GM23338 (cell line): ENCODE measurements around the gene ZNF264. TPM values are rescaled to one million over a fixed set of nuclear protein-coding genes. Genes with fewer than 3 reads are reported as not detected.
A peak's percentile ranks its signal among the peaks of the same experiment; 100 is the strongest.

ENCODE experiments used
- ATAC-seq: fragments of 200-7000 bp; cut with Tn5 transposase; 3 replicates; pipeline ENCODE4 v1.9.1; 2020
- DNase-seq: peaks from one replicate; pipeline ENCODE4 v3.0.0-alpha.2; 2015; ENCODE audit warnings: low spot score
- H2AFZ ChIP-seq: fragments of 200-600 bp; sonication (generic); 2 replicates; pipeline ENCODE4 v1.8.0; 2016; ENCODE audit warnings: antibody characterized with exemption, mild to moderate bottlenecking, moderate library complexity
- H3F3A ChIP-seq: fragments of 200-600 bp; sonication (generic); replicated peaks from 2 replicates; pipeline ENCODE4 v1.8.0; 2017; ENCODE audit warnings: antibody characterized with exemption, mixed run types, low read depth
- H3K27ac ChIP-seq: fragments of 200-600 bp; sonication (generic); 2 replicates; pipeline ENCODE4 v1.6.1; 2016; ENCODE audit warnings: low read depth
- H3K27me3 ChIP-seq: fragments of 200-600 bp; sonication (generic); 2 replicates; pipeline ENCODE4 v1.8.0; 2016; ENCODE audit warnings: mild to moderate bottlenecking, mixed run types, moderate library complexity; ENCODE audit not compliant: insufficient read depth
- H3K36me3 ChIP-seq: fragments of 200-600 bp; sonication (generic); 2 replicates; pipeline ENCODE4 v1.8.0; 2016; ENCODE audit warnings: mild to moderate bottlenecking; ENCODE audit not compliant: insufficient read depth
- H3K4me1 ChIP-seq: fragments of 200-600 bp; sonication (generic); 2 replicates; pipeline ENCODE4 v1.8.0; 2016; ENCODE audit warnings: mild to moderate bottlenecking, moderate library complexity; ENCODE audit not compliant: insufficient read depth
- H3K4me2 ChIP-seq: fragments of 200-600 bp; sonication (generic); 2 replicates; pipeline ENCODE4 v1.7.1; 2017; ENCODE audit warnings: mixed run types
- H3K4me3 ChIP-seq: fragments of 200-600 bp; sonication (generic); 2 replicates; pipeline ENCODE4 v1.6.1; 2016; ENCODE audit warnings: mixed run types
- H3K79me2 ChIP-seq: fragments of 200-600 bp; sonication (generic); replicated peaks from 2 replicates; pipeline ENCODE4 v1.8.0; 2017; ENCODE audit warnings: mild to moderate bottlenecking; ENCODE audit not compliant: insufficient read depth
- H3K9me2 ChIP-seq: fragments of 200-600 bp; sonication (generic); 2 replicates; pipeline ENCODE4 v1.8.0; 2017; ENCODE audit not compliant: insufficient read depth
- H4K20me1 ChIP-seq: fragments of 200-600 bp; sonication (generic); replicated peaks from 2 replicates; pipeline ENCODE4 v1.8.0; 2017; ENCODE audit warnings: mild to moderate bottlenecking; ENCODE audit not compliant: insufficient read depth
- H3K27ac Mint-ChIP-seq: 2 replicates; pipeline ENCODE4 v1.8.0; 2020; ENCODE audit warnings: inconsistent platforms, mild to moderate bottlenecking, moderate library complexity, mixed read lengths
- H3K27me3 Mint-ChIP-seq: 3 replicates; pipeline ENCODE4 v1.8.0; 2022; ENCODE audit warnings: low read depth, mild to moderate bottlenecking, moderate library complexity, mixed read lengths, inconsistent platforms; ENCODE audit not compliant: insufficient read depth, poor library complexity
- H3K36me3 Mint-ChIP-seq: 3 replicates; pipeline ENCODE4 v1.8.0; 2021; ENCODE audit warnings: low read depth, mild to moderate bottlenecking, inconsistent platforms, moderate library complexity, mixed read lengths
- H3K4me1 Mint-ChIP-seq: 3 replicates; pipeline ENCODE4 v1.8.0; 2020; ENCODE audit warnings: mild to moderate bottlenecking, inconsistent platforms, mixed read lengths
- H3K4me3 Mint-ChIP-seq: 3 replicates; pipeline ENCODE4 v1.8.0; 2021; ENCODE audit warnings: moderate library complexity, mild to moderate bottlenecking, inconsistent platforms, mixed read lengths
- H3K9me3 Mint-ChIP-seq: 3 replicates; pipeline ENCODE4 v1.8.0; 2020; ENCODE audit warnings: moderate library complexity, mild to moderate bottlenecking, inconsistent platforms, mixed read lengths
- CREB1 ChIP-seq: fragments of 250-450 bp; sonication (Bioruptor Pico); IDR thresholded peaks from 2 replicates; pipeline ENCODE4 v1.5.0; 2020; ENCODE audit warnings: low read depth, mild to moderate bottlenecking, moderate library complexity
- CTCF ChIP-seq, 2 experiments: fragments of 200-600 bp in 1 of 2; sonication (generic) in 1 of 2; conservative IDR thresholded peaks; 2 replicates each; pipeline versions ENCODE4 v1.5.1 to v1.6.1; 2016 to 2017; ENCODE audit warnings: antibody characterized with exemption in 2 of 2, low read depth in 2 of 2, mild to moderate bottlenecking in 2 of 2, moderate library complexity in 1 of 2
- ETS1 ChIP-seq: IDR thresholded peaks from 2 replicates; pipeline ENCODE4 v1.6.1; 2016; ENCODE audit warnings: antibody characterized with exemption
- EZH2 ChIP-seq: fragments of 200-600 bp; sonication (generic); IDR thresholded peaks from one replicate; pipeline ENCODE4 v1.8.0; 2017; ENCODE audit warnings: antibody characterized with exemption, mild to moderate bottlenecking, low read depth; ENCODE audit not compliant: unreplicated experiment
- EZH2phosphoT487 ChIP-seq: fragments of 200-600 bp; sonication (generic); IDR thresholded peaks from one replicate; pipeline ENCODE4 v1.8.1; 2018; ENCODE audit warnings: antibody characterized with exemption; ENCODE audit not compliant: unreplicated experiment
- JUNB ChIP-seq: IDR thresholded peaks from one replicate; pipeline ENCODE4 v1.6.1; 2016; ENCODE audit warnings: antibody characterized with exemption; ENCODE audit not compliant: unreplicated experiment
- STAT1 ChIP-seq: IDR thresholded peaks from one replicate; pipeline ENCODE4 v1.6.1; 2016; ENCODE audit warnings: antibody characterized with exemption; ENCODE audit not compliant: unreplicated experiment
- ZNF114 ChIP-seq: fragments of 250-450 bp; sonication (Bioruptor Pico); IDR thresholded peaks from 2 replicates; pipeline ENCODE4 v1.5.0; 2020; ENCODE audit warnings: mild to moderate bottlenecking, moderate library complexity
- ZNF331 ChIP-seq: fragments of 250-450 bp; sonication (Bioruptor Pico); IDR thresholded peaks from 2 replicates; pipeline ENCODE4 v1.5.0; 2020; ENCODE audit warnings: low read depth, mild to moderate bottlenecking, moderate library complexity
- polyA plus RNA-seq: library from polyadenylated mRNA; unstranded; fragments of >200 nt; fragmentation: Nextera tagmentation; extraction: Ambion mirVana; gene quantifications from 2 replicates; pipeline ENCODE4 v1.2.1, GENCODE V29; 2016
- total RNA-seq: library from RNA; depleted of rRNA; stranded (reverse); fragments of >200 nt; shearing (Covaris generic); gene quantifications from 2 replicates; pipeline ENCODE4 v1.2.3, GENCODE V29; 2014
- TF ChIP-seq, protein P1 (sequence below): IDR thresholded peaks from one replicate; pipeline ENCODE4 v1.6.1; 2018; ENCODE audit warnings: antibody characterized with exemption; ENCODE audit not compliant: unreplicated experiment
- TF ChIP-seq, protein P2 (sequence below): fragments of 250-450 bp; sonication (Bioruptor Pico); IDR thresholded peaks from 2 replicates; pipeline ENCODE4 v1.5.0; 2020; ENCODE audit warnings: mild to moderate bottlenecking, moderate library complexity

ZNF264 gene
- total and polyA plus RNA-seq, 2 experiments from 2014 or later = 4.0 to 25.9 TPM

GRCh38 chr19:57239982-57240310 is 48.6 kb downstream of the ZNF264 start:
- H3K4me1 Mint-ChIP-seq = peaks cover 8% of the 10 kb centered on the region; the same call in 2 of the 3 replicates
- TF ChIP-seq ZNF331 (CRISPR knock-in tag) (no peak), ETS1 (no peak), ZNF114 (CRISPR knock-in tag) (no peak), CREB1 (CRISPR knock-in tag) (no peak), STAT1 (no peak), JUNB (no peak), EZH2phosphoT487 (no peak), EZH2 (no peak), CTCF (conservative IDR thresholded peaks at IDR 0.05; ENCODE audit: low read depth in 2 of 2) (no peak)
- TF ChIP-seq, protein P1, sequence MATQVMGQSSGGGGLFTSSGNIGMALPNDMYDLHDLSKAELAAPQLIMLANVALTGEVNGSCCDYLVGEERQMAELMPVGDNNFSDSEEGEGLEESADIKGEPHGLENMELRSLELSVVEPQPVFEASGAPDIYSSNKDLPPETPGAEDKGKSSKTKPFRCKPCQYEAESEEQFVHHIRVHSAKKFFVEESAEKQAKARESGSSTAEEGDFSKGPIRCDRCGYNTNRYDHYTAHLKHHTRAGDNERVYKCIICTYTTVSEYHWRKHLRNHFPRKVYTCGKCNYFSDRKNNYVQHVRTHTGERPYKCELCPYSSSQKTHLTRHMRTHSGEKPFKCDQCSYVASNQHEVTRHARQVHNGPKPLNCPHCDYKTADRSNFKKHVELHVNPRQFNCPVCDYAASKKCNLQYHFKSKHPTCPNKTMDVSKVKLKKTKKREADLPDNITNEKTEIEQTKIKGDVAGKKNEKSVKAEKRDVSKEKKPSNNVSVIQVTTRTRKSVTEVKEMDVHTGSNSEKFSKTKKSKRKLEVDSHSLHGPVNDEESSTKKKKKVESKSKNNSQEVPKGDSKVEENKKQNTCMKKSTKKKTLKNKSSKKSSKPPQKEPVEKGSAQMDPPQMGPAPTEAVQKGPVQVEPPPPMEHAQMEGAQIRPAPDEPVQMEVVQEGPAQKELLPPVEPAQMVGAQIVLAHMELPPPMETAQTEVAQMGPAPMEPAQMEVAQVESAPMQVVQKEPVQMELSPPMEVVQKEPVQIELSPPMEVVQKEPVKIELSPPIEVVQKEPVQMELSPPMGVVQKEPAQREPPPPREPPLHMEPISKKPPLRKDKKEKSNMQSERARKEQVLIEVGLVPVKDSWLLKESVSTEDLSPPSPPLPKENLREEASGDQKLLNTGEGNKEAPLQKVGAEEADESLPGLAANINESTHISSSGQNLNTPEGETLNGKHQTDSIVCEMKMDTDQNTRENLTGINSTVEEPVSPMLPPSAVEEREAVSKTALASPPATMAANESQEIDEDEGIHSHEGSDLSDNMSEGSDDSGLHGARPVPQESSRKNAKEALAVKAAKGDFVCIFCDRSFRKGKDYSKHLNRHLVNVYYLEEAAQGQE = no peak
- TF ChIP-seq, protein P2, sequence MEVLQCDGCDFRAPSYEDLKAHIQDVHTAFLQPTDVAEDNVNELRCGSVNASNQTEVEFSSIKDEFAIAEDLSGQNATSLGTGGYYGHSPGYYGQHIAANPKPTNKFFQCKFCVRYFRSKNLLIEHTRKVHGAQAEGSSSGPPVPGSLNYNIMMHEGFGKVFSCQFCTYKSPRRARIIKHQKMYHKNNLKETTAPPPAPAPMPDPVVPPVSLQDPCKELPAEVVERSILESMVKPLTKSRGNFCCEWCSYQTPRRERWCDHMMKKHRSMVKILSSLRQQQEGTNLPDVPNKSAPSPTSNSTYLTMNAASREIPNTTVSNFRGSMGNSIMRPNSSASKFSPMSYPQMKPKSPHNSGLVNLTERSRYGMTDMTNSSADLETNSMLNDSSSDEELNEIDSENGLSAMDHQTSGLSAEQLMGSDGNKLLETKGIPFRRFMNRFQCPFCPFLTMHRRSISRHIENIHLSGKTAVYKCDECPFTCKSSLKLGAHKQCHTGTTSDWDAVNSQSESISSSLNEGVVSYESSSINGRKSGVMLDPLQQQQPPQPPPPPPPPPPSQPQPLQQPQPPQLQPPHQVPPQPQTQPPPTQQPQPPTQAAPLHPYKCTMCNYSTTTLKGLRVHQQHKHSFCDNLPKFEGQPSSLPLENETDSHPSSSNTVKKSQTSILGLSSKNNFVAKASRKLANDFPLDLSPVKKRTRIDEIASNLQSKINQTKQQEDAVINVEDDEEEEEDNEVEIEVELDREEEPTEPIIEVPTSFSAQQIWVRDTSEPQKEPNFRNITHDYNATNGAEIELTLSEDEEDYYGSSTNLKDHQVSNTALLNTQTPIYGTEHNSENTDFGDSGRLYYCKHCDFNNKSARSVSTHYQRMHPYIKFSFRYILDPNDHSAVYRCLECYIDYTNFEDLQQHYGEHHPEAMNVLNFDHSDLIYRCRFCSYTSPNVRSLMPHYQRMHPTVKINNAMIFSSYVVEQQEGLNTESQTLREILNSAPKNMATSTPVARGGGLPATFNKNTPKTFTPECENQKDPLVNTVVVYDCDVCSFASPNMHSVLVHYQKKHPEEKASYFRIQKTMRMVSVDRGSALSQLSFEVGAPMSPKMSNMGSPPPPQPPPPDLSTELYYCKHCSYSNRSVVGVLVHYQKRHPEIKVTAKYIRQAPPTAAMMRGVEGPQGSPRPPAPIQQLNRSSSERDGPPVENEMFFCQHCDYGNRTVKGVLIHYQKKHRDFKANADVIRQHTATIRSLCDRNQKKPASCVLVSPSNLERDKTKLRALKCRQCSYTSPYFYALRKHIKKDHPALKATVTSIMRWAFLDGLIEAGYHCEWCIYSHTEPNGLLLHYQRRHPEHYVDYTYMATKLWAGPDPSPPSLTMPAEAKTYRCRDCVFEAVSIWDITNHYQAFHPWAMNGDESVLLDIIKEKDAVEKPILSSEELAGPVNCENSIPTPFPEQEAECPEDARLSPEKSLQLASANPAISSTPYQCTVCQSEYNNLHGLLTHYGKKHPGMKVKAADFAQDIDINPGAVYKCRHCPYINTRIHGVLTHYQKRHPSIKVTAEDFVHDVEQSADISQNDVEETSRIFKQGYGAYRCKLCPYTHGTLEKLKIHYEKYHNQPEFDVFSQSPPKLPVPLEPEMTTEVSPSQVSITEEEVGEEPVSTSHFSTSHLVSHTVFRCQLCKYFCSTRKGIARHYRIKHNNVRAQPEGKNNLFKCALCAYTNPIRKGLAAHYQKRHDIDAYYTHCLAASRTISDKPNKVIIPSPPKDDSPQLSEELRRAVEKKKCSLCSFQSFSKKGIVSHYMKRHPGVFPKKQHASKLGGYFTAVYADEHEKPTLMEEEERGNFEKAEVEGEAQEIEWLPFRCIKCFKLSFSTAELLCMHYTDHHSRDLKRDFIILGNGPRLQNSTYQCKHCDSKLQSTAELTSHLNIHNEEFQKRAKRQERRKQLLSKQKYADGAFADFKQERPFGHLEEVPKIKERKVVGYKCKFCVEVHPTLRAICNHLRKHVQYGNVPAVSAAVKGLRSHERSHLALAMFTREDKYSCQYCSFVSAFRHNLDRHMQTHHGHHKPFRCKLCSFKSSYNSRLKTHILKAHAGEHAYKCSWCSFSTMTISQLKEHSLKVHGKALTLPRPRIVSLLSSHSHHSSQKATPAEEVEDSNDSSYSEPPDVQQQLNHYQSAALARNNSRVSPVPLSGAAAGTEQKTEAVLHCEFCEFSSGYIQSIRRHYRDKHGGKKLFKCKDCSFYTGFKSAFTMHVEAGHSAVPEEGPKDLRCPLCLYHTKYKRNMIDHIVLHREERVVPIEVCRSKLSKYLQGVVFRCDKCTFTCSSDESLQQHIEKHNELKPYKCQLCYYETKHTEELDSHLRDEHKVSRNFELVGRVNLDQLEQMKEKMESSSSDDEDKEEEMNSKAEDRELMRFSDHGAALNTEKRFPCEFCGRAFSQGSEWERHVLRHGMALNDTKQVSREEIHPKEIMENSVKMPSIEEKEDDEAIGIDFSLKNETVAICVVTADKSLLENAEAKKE (CRISPR knock-in tag) = no peak
- H3K36me3 Mint-ChIP-seq = peaks cover 7% of the 10 kb centered on the region
- H3K27ac Mint-ChIP-seq = peak overlapping the region; percentile 98
- peak overlapping the region; percentile 99 for H3K4me3 ChIP-seq
- peak overlapping the region; percentile 92 for H2AFZ ChIP-seq
- H3K9me3 Mint-ChIP-seq = no peaks in the 10 kb centered on the region
- H3K4me2 ChIP-seq = peak overlapping the region; percentile 82
- H3K4me3 Mint-ChIP-seq = peak overlapping the region; percentile 97
- H3K27me3 ChIP-seq = no peaks in the 10 kb centered on the region
- H3F3A ChIP-seq = no peaks in the 10 kb centered on the region; the same call in 1 of the 2 replicates
- DNase-seq = peak; percentile 66
- H3K36me3 ChIP-seq = no peaks in the 10 kb centered on the region; the same call in 1 of the 2 replicates
- peaks cover 8% of the 10 kb centered on the region for H4K20me1 ChIP-seq
- H3K4me1 ChIP-seq = no peaks in the 10 kb centered on the region; the same call in 1 of the 2 replicates
- ATAC-seq = peak; percentile 62
- peaks cover 6% of the 10 kb centered on the region for H3K27me3 Mint-ChIP-seq
- H3K79me2 ChIP-seq = peaks cover 30% of the 10 kb centered on the region
- H3K27ac ChIP-seq = peak overlapping the region; percentile 85
- H3K9me2 ChIP-seq = peaks cover 6% of the 10 kb centered on the region; the same call in 1 of the 2 replicates
